Ishikawa (cell line): ENCODE data around the gene PIH1D1.

Experiments
- CEBPB ChIP-seq: IDR thresholded peaks from 2 replicates; pipeline ENCODE4 v1.6.1; 2012
- EP300 ChIP-seq: IDR thresholded peaks from 2 replicates; pipeline ENCODE4 v1.6.1; 2012; ENCODE audit warnings: borderline replicate concordance
- YY1 ChIP-seq: IDR thresholded peaks from 2 replicates; pipeline ENCODE4 v1.6.1; 2012; ENCODE audit warnings: low read depth
- TF ChIP-seq, protein P1 (sequence below): IDR thresholded peaks from 2 replicates; pipeline ENCODE4 v1.6.1; 2012

DNA sequence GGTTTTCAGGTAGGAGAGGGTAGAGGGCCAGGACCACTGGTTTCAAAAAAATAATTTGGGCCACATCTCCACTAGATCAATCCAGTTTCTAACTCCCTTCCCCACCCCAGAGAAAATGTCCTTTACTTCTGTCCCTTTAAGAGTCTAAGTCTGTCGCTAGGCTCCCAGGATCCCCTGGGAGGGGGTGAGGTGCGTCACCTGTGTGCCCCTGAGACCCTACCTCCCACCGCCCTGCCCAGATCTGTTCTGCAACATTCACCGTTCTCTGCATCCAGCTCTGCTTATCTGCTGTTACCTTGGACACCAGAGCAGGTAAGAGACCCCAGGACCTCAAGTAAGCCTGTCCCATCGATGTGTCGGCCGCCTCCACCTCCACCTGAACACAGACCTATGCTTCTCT lies 26.4 kb downstream of the PIH1D1 start, which contains the start of gene GFY:
- TF ChIP-seq EP300 (no peak), YY1 (no peak), CEBPB (no peak)
- TF ChIP-seq, protein P1, sequence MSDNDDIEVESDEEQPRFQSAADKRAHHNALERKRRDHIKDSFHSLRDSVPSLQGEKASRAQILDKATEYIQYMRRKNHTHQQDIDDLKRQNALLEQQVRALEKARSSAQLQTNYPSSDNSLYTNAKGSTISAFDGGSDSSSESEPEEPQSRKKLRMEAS, result no peak
